AG04449 (cell line): ENCODE measurements around the gene SNTG2.

Experiments
- CTCF ChIA-PET: fragments of 350-600 bp; formaldehyde crosslinking; extraction: SDS; loops from one replicate; lab custom pipeline; 2021; ENCODE audit warnings: antibody characterized with exemption; lab: Yijun Ruan, JAX
- POLR2A ChIA-PET: fragments of 400-600, 350-600 bp; formaldehyde crosslinking; extraction: SDS; loops from one replicate; lab custom pipeline; 2020; ENCODE audit warnings: antibody characterized with exemption, inconsistent platforms; lab: Yijun Ruan, JAX
- DNase-seq: peaks from one replicate; pipeline ENCODE4 v3.0.0-alpha.2; 2010; ENCODE audit warnings: low read depth, low spot score
- H3K4me3 ChIP-seq: 2 replicates; pipeline ENCODE4 v1.5.1; 2011; ENCODE audit warnings: low read depth, mild to moderate bottlenecking, control low read depth, low read length
- CTCF ChIP-seq: IDR thresholded peaks from one replicate; pipeline ENCODE4 v1.5.1; 2011; ENCODE audit warnings: mild to moderate bottlenecking, moderate library complexity, low read length, control low read depth, inconsistent platforms; ENCODE audit not compliant: insufficient read depth; ENCODE audit errors: missing control alignments

SNTG2 gene

GRCh38 chr2:1166976-1167375 lies 216.3 kb downstream of the SNTG2 start:
- CTCF ChIA-PET = no interaction called here
- no peak for DNase-seq
- no peak overlapping the region for H3K4me3 ChIP-seq
- TF ChIP-seq CTCF = no peak
- POLR2A ChIA-PET = no interaction called here

GRCh38 chr2:1168846-1169245 lies 218.2 kb downstream of the SNTG2 start:
- H3K4me3 ChIP-seq = no peak overlapping the region
- ChIA-PET CTCF (no interaction called here), POLR2A (no interaction called here)
- no peak for DNase-seq
- TF ChIP-seq CTCF = no peak

DNA sequence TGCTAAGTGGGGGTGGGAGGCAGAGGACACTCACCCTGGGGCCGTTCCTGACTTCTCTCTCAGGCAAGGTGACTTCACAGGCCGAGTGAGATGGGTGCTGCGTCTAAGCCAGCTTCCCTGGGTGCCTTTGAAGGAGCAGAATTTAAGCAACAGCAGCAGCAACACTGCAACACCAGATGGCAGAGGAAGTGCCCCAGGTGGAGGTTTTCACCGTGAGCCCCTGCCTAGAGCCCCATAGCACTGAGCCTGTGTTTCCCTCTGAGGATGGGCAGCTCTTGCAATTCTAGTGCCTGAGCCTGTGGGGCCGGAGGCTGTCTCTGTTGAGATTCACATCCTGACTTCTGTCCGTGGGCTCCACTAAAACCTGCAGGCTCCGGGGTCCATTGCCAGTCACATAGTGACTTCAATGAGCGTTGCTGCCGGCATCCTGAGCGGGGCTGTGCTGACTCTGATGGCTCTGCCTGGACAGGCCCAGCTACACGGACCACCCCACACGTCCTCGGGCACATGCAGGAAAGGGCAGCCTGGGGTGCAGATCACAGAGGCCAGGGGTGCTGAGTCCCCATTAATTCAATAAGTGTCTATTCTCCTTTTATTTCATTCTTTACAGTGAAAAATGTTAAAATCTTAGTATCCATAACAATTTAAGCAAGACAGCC lies 218.8 kb downstream of the SNTG2 start:
- H3K4me3 ChIP-seq = no peak overlapping the region
- DNase-seq = no peak
- ChIA-PET POLR2A (no interaction called here), CTCF (no interaction called here)
- no peak for TF ChIP-seq CTCF

DNA sequence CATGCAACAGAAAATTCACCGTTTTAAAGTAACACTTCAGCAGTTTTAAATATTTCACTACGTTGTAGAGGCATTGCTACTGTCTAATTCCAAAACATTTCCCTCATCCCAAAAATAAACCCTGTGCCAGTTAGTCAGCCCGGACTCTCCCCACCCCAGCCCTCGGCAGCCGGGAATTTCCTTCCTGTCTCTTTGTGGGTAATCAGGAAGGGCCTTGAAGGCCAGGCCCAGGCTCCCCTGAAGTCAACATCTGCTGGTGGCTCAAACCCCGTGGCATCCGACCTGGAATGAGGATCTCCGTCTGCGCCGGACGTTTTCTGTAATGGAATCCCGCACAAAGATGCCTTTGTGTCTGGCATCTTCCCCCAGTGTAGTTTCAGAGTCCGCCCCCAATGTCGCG lies 219.6 kb downstream of the SNTG2 start:
- TF ChIP-seq CTCF = no peak
- DNase-seq = no peak
- POLR2A ChIA-PET = no interaction called here
- no peak overlapping the region for H3K4me3 ChIP-seq
- CTCF ChIA-PET = no interaction called here

- no peak for DNase-seq
- TF ChIP-seq CTCF = no peak
- no peak overlapping the region for H3K4me3 ChIP-seq
- ChIA-PET POLR2A (no interaction called here), CTCF (no interaction called here)
These were observed 220.1 kb downstream of the SNTG2 start for GRCh38 chr2:1170711-1171110.

GRCh38 chr2:1173528-1173927 lies 222.9 kb downstream of the SNTG2 start:
- ChIA-PET CTCF (no interaction called here), POLR2A (no interaction called here)
- no peak overlapping the region for H3K4me3 ChIP-seq
- TF ChIP-seq CTCF = no peak
- no peak for DNase-seq
